ENCODE data around the gene PRELID2.

DNA sequence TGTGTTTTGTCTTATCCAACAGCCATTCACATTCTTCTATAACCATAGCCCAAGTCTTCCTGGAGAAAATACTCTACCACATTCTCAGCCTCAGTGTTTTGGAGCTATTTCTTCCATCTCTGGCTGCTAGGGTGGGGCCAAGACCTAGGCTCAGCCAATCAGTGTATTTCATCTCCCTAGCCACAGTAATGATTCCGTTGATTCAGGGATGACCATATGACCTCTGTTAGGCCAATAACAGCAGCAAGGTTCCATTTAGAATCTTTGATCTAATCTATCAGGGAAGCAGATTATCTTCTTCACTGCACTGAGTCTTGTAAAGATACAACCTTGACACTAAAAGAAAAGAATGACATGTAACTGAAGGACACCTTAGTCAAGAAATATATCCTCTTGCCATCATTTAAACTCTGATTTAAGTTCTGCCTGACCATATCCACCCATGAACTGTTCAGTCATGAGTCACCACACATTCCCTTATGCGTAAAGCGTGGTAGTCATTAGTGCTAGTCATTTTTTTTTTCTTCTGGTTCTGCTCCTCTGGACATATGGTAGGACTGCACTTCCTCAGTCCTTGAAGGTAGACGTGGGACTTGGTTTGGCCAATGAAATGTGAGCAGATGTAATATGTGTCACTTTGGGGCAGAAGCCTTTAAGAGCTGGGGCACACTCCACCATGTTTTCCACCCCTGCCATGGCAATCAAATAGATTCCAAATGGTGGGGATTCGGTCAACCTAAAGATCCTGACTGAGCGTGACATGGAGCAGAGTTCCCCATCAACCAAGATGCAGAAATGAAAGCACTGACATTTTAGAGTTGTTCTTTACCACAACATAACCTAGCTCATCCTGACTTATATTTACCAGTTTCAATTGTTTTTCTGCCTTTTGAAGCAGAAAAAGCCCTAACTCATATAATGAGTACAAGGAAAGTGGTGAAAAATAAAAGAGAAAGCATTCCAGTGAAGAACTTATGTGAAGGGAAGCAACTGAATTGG, 12.7 kb upstream of the PRELID2 start:
- no peak for TF ChIP-seq FOSL2 (IDR thresholded peaks at IDR 0.05)
- peak; percentile 32; the same call in 1 of the 2 replicates for TF ChIP-seq FOSL2 (CRISPR knock-in tag; IDR thresholded peaks at IDR 0.05)
- TF ChIP-seq, protein P1, sequence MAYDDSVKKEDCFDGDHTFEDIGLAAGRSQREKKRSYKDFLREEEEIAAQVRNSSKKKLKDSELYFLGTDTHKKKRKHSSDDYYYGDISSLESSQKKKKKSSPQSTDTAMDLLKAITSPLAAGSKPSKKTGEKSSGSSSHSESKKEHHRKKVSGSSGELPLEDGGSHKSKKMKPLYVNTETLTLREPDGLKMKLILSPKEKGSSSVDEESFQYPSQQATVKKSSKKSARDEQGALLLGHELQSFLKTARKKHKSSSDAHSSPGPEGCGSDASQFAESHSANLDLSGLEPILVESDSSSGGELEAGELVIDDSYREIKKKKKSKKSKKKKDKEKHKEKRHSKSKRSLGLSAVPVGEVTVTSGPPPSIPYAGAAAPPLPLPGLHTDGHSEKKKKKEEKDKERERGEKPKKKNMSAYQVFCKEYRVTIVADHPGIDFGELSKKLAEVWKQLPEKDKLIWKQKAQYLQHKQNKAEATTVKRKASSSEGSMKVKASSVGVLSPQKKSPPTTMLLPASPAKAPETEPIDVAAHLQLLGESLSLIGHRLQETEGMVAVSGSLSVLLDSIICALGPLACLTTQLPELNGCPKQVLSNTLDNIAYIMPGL (CRISPR knock-in tag; IDR thresholded peaks at IDR 0.05; ENCODE audit: borderline replicate concordance), result no peak
- TF ChIP-seq CHD2 (IDR thresholded peaks at IDR 0.05; ENCODE audit: low read length, partially characterized antibody), result no peak
- TF ChIP-seq, protein P2, sequence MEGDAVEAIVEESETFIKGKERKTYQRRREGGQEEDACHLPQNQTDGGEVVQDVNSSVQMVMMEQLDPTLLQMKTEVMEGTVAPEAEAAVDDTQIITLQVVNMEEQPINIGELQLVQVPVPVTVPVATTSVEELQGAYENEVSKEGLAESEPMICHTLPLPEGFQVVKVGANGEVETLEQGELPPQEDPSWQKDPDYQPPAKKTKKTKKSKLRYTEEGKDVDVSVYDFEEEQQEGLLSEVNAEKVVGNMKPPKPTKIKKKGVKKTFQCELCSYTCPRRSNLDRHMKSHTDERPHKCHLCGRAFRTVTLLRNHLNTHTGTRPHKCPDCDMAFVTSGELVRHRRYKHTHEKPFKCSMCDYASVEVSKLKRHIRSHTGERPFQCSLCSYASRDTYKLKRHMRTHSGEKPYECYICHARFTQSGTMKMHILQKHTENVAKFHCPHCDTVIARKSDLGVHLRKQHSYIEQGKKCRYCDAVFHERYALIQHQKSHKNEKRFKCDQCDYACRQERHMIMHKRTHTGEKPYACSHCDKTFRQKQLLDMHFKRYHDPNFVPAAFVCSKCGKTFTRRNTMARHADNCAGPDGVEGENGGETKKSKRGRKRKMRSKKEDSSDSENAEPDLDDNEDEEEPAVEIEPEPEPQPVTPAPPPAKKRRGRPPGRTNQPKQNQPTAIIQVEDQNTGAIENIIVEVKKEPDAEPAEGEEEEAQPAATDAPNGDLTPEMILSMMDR (IDR thresholded peaks at IDR 0.05), result no peak
- no peak for TF ChIP-seq MAZ (IDR thresholded peaks at IDR 0.05; ENCODE audit: borderline replicate concordance, low read depth, low read length)
- TF ChIP-seq POLR2A (IDR thresholded peaks at IDR 0.05; ENCODE audit: low read length), result no peak
- no peak for TF ChIP-seq JUN (IDR thresholded peaks at IDR 0.05)
- no peak for TF ChIP-seq MYC (IDR thresholded peaks at IDR 0.05; ENCODE audit: borderline replicate concordance, low read length)
- no peak for TF ChIP-seq RFX5 (IDR thresholded peaks at IDR 0.05)
- TF ChIP-seq, protein P3, sequence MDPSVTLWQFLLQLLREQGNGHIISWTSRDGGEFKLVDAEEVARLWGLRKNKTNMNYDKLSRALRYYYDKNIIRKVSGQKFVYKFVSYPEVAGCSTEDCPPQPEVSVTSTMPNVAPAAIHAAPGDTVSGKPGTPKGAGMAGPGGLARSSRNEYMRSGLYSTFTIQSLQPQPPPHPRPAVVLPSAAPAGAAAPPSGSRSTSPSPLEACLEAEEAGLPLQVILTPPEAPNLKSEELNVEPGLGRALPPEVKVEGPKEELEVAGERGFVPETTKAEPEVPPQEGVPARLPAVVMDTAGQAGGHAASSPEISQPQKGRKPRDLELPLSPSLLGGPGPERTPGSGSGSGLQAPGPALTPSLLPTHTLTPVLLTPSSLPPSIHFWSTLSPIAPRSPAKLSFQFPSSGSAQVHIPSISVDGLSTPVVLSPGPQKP (IDR thresholded peaks at IDR 0.05; ENCODE audit: low read depth, low read length), result no peak
- TF ChIP-seq SMC3 (IDR thresholded peaks at IDR 0.05), result no peak

Data from A549 (cell line).